NCI-H524 (cell line): ENCODE results near the gene HMGB2.

ENCODE experiments used
- DNase-seq, 2 experiments: peaks; one replicate each; lab custom pipeline; 2025; lab: John Stamatoyannopoulos, UW

The HMGB2 gene

DNA sequence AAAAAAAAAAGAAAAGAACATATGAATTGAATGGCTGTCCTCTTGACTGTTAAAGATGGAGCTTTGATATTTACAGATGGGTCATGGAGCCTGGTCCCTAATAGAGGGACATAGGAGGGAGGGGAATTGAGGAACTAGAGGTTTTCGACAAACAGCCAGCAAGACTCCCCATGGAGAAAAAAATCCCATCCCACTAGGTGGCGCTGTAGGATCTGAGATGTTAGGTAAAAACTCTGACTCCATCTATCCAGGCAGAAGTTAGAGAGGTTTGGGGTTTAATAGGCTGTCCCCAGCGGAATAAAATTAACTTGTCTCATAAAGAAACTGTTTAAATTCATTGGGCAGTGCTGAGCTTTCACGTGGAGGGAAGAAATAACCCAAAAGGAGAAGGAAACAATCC, 45.9 kb downstream of the HMGB2 start:
- DNase-seq = peak; percentile 19 to 55

DNA sequence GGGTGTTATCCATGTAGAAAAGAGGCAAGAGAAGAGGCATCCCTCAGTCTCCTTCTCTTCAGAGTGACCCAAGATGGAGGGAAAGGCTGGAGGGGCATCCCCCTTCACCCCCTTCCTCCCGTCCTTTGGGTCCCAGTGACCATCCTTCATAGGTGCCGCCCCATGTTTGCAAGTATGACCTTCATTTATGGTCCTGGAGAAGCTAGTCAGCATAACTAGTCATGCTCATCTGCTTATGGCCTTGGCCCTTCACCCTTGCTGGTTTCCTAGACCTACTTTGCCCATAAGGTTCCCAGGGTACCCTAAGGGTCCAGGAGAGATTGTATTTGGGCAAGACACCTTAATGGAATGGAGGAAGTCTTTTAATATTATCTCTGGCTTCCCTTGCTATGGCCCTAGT, 46.7 kb downstream of the HMGB2 start:
- DNase-seq = no peak

DNA sequence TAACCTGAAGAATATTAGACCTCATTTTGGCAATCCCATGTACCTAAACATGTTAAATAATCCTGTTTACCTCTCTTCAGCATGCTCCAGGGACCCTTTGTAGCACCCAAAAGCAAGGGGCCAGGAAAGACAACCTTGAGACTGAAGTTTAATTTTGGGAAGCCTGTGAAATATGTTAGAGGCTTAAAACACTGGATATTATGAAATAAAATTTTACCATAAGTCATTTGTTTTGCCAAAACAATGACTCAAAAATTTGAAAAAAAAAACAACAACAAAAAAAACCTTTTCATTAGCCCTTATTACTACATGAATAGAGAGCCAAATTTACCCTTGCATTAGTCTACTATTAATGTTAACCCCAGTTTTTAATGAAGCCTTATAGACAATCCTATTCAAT, 49.7 kb downstream of the HMGB2 start:
- DNase-seq = no peak

DNA sequence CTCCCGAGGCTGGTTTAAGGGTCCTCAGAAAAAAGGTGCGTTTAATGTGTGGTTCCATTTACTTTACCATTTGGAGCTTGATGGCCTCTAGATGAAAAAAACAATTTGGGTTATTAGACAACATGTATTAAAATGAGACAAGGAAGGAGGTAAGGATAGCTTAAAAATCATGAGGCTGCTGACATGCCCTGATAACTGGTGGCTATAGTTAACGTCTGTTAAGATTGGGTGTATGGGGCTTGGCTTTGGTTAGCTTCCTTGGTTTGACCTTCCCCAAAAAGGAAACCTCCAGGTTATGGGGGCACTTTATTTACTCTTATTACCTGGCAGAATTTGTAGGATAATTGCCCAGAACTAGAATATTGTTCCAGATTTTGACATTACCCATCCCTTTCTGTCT, 51.5 kb downstream of the HMGB2 start:
- DNase-seq = no peak

DNA sequence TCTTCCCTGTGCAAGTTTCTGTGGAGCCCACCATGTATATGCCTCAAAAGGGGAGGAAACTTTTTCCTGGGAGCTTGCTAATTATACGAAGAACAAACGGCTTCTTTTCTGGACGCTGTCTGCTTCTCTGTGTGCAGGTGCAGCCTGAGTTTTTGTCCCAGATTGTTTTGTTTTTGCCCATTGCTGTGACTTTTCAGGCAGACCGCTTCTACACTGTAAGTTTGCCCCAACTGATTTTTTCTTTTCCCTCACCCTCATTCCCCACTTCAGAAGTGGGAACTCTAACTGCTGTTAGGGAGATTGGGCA, 51.9 kb downstream of the HMGB2 start:
- no peak for DNase-seq

DNA sequence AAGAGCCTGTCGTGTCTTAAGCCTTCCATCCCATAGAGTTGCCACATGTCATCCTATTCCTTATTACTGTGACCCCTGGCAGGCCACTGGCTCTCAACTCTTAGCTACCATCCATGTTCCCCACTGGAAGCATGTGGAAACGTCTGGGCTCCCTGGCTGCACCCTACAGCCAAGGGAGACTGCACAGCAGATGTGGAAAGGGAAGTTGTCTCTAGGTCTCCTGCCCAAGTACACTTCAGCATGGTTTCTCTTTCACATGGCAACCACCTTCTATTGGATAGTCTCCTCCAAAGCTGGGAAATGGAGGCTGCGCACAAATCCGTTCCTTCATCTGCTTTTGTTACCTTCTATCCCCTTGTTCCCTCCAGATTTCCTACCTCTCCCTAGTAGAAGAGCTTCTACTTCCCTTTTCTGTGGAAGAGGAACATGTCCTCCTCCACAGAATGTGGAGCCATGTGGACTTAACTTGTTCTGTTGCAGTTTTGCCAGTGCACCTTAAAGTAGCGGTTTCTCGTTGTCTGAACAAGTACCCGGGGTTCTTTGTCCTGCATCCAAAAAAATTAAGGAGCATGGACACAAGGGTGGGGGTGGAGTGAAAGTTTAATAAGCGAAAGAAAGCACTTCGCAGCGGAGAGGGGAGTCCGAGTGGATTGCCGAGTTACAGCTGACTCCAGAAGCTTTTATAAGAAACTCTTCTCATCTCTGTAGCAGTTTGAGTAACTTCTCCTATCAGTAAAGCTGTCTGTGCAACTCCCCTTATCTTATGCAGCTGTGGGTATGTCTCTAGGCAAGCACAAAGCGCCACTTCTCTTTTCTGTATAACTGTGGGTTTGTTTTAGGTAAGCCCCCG, 52.5 kb downstream of the HMGB2 start:
- no peak for DNase-seq
